Osteocyte (in vitro differentiated cells): Measurements from ENCODE around the gene SLC7A8. TPM values are rescaled to one million over a fixed set of nuclear protein-coding genes. Genes with fewer than 3 reads are reported as not detected.
"Not testable (repeated sequence)": the region's sequence is repeated elsewhere in the genome, so short reads cannot be mapped to it uniquely, and the experiment has no call there.

Experiments used
- DNase-seq: peaks from one replicate; pipeline ENCODE4 v3.0.0; 2021; ENCODE audit warnings: mixed read lengths; ENCODE audit not compliant: unreplicated experiment; ENCODE audit errors: extremely low spot score
- H3K27ac Mint-ChIP-seq: one replicate; pipeline ENCODE4 v1.8.0; 2021; ENCODE audit warnings: mild to moderate bottlenecking, mixed read lengths; ENCODE audit not compliant: unreplicated experiment
- H3K27me3 Mint-ChIP-seq: one replicate; pipeline ENCODE4 v1.8.0; 2021; ENCODE audit warnings: mixed read lengths; ENCODE audit not compliant: unreplicated experiment
- H3K36me3 Mint-ChIP-seq: one replicate; pipeline ENCODE4 v1.8.0; 2021; ENCODE audit warnings: mixed read lengths; ENCODE audit not compliant: unreplicated experiment
- H3K4me1 Mint-ChIP-seq: one replicate; pipeline ENCODE4 v1.8.0; 2021; ENCODE audit warnings: mixed read lengths; ENCODE audit not compliant: unreplicated experiment
- H3K4me3 Mint-ChIP-seq: one replicate; pipeline ENCODE4 v1.8.0; 2021; ENCODE audit warnings: mild to moderate bottlenecking, moderate library complexity, mixed read lengths; ENCODE audit not compliant: unreplicated experiment
- H3K9me3 Mint-ChIP-seq: one replicate; pipeline ENCODE4 v1.8.0; 2021; ENCODE audit warnings: mixed read lengths; ENCODE audit not compliant: unreplicated experiment
- CTCF ChIP-seq: fragments of 200-600 bp; sonication (generic); IDR thresholded peaks from 2 replicates; pipeline ENCODE4 v1.5.0; 2021; ENCODE audit warnings: antibody characterized with exemption, mild to moderate bottlenecking, moderate library complexity
- total RNA-seq: library from RNA; stranded (reverse); gene quantifications from 2 replicates; pipeline ENCODE4 v1.2.1, GENCODE V29; 2021

The SLC7A8 gene
- total RNA-seq, 1 donor from 2014 or later, result 0.75 TPM

- no peak for DNase-seq
- no peak overlapping the region for H3K27ac Mint-ChIP-seq
- no peak for TF ChIP-seq CTCF
- no peaks in the 10 kb centered on the region for H3K9me3 Mint-ChIP-seq
- H3K4me1 Mint-ChIP-seq, result peaks cover 29% of the 10 kb centered on the region
- no peaks in the 10 kb centered on the region for H3K27me3 Mint-ChIP-seq
- no peaks in the 10 kb centered on the region for H3K36me3 Mint-ChIP-seq
- H3K4me3 Mint-ChIP-seq, result no peak overlapping the region
Measured at GRCh38 chr14:23113431-23114119, 69.9 kb downstream of the SLC7A8 start.

GRCh38 chr14:23112359-23113178, 70.9 kb downstream of the SLC7A8 start:
- no peak for DNase-seq
- H3K27me3 Mint-ChIP-seq, result no peaks in the 10 kb centered on the region
- H3K27ac Mint-ChIP-seq, result no peak overlapping the region
- H3K4me3 Mint-ChIP-seq, result no peak overlapping the region
- no peaks in the 10 kb centered on the region for H3K9me3 Mint-ChIP-seq
- no peak for TF ChIP-seq CTCF
- H3K36me3 Mint-ChIP-seq, result no peaks in the 10 kb centered on the region
- H3K4me1 Mint-ChIP-seq, result peaks cover 29% of the 10 kb centered on the region

GRCh38 chr14:23110579-23111365, 72.7 kb downstream of the SLC7A8 start:
- Mint-ChIP-seq H3K9me3 (no peaks in the 10 kb centered on the region), H3K36me3 (no peaks in the 10 kb centered on the region), H3K4me1 (peaks cover 35% of the 10 kb centered on the region), H3K4me3 (no peak overlapping the region), H3K27ac (no peak overlapping the region), H3K27me3 (no peaks in the 10 kb centered on the region)
- TF ChIP-seq CTCF, result no peak
- no peak for DNase-seq

GRCh38 chr14:23109769-23110168, 73.7 kb downstream of the SLC7A8 start:
- Mint-ChIP-seq H3K4me1 (peaks cover 38% of the 10 kb centered on the region), H3K36me3 (no peaks in the 10 kb centered on the region), H3K4me3 (no peak overlapping the region), H3K27ac (no peak overlapping the region), H3K27me3 (no peaks in the 10 kb centered on the region), H3K9me3 (no peaks in the 10 kb centered on the region)
- no peak for TF ChIP-seq CTCF
- no peak for DNase-seq

GRCh38 chr14:23108169-23108568, 75.3 kb downstream of the SLC7A8 start:
- not testable (repeated sequence) for DNase-seq, H3K9me3 Mint-ChIP-seq, H3K36me3 Mint-ChIP-seq, H3K27ac Mint-ChIP-seq, H3K4me3 Mint-ChIP-seq, H3K27me3 Mint-ChIP-seq
- H3K4me1 Mint-ChIP-seq, result peaks cover 26% of the 10 kb centered on the region

- not testable (repeated sequence) for H3K36me3 Mint-ChIP-seq, DNase-seq, H3K27me3 Mint-ChIP-seq, H3K9me3 Mint-ChIP-seq, H3K27ac Mint-ChIP-seq, H3K4me3 Mint-ChIP-seq
- peaks cover 25% of the 10 kb centered on the region for H3K4me1 Mint-ChIP-seq
Measured at GRCh38 chr14:23107620-23108019, 75.8 kb downstream of the SLC7A8 start.
